HG02798 (cell line): ENCODE measurements around the gene FNDC8.

Source experiments
- ATAC-seq: cut with Tn5 transposase; IDR thresholded peaks from one replicate; pipeline ENCODE4 v1.9.1; 2021; ENCODE audit warnings: mild to moderate bottlenecking; ENCODE audit not compliant: unreplicated experiment, poor library complexity

The FNDC8 gene

GRCh38 chr17:35121315-35121714 lies at the start of gene FNDC8:
TSS of gene FNDC8 (plus strand) at chr17:35121615. CDS start at chr17:35121694, 79 bp downstream.
- ATAC-seq: no peak

DNA sequence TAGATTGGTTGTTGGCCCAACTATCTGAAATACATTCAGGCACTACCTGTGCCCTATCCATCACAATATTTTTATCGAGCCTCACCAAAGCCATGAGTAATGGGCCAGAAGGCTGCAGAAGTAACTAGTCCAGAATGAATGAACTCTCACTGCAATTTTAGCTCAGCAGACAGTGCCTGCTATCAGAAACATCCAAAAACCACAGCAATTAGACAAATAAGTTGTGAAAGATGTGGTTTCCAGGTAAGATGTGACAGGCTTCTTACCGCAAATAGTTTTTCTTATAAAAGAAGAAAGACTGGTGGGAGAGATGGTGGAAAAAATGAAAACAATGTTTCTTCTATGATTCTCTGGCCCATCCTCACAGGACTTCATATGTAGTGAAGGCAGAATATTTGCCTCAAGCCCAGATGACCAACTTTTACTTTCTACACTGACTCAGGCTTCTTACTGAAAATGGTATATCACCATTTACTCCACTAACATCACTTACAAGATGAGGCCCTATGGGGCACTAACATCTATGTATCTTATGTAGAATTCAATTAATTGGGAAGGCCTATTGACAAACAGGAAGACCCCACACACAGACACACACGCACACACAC lies 48.1 kb upstream of the FNDC8 start:
- ATAC-seq: no peak

DNA sequence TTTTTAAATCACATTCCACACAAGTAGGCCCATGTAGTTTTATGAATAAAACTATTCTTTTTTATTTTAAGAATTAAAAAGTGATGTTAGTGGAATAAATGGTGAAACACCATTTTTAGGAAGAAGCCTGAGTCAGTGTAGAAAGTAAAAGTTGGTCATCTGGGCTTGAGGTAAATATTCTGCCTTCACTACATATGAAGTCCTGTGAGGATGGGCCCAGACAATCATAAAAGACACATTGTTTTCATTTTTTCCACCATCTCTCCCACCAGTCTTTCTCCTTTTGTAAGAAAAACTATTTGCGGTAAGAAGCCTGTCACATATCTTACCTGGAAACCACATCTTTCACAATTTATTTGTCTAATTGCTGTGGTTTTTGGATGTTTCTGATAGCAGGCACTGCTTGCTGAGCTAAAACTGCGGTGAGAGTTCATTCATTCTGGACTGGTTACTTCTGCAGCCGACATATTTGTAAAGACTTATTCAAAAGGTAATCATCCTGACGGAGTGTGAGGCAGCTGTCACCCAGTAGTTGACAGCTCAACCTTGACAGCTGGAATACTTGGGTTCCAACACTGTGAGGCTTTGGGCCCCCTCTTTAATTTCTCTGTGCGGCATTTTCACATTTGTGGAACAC lies 47.3 kb upstream of the FNDC8 start:
- no peak for ATAC-seq

DNA sequence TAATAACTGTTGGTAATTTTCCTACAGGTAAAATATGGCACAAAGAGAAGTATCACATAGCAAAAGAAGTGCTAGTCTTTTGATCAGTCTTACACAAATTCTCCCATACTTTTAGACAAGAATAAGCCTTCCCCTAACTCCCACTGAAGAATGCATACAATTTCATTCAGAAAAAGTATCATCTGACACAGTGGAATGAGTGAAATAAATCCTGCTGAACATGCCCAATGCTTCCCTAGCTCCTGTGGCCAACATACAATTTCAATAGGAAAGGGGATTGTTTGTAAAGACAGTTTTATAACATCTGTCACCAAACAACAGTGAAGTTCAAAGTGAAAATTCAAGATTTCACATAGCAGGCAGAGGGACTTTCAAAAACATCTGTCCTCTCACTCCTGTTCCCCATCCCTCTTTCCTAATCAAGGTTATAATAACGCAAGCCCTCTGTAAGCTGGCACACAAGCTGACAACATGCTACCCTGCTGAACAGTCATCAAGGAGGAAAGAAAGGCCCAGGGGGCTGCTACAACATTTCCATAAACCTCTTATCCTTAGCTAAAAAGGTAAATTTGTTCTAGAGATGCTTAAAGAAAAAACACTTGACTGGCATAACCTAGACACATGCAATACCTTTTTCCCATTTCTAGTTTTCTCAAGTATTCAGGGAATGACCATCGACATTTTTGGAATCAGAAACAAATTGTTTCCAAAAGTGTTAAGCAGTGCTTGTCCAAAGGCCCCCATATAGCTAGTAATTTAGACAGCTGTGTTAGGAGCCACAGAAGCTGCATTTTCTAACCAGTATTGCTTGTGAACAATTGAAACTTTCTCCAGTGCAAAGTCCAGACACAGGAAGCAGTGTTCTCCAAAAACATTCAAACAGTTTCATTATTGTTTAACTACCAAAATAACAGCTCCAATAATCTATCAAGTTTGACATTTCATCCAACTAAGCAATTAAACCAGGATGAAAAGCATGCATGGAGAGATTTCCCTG lies 46.4 kb upstream of the FNDC8 start:
- no peak for ATAC-seq

DNA sequence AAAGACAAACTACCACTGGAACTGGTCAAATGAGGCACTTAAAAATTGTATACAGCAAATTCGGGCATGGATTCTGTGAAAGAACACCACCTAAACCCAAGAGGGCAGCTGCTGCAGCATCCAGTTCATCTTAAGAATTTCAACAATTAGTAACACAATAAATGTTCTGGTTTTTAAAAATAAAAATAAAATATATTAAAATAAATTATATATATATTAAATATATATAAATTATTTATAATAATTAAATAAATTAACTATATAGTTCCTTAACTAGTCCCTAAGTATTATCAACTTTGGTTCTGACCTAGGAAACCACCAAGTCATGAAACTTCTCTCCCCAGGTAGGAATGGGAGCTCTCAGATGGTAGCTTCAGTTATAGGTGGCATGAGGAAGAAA lies 44.5 kb upstream of the FNDC8 start:
- ATAC-seq: no peak

DNA sequence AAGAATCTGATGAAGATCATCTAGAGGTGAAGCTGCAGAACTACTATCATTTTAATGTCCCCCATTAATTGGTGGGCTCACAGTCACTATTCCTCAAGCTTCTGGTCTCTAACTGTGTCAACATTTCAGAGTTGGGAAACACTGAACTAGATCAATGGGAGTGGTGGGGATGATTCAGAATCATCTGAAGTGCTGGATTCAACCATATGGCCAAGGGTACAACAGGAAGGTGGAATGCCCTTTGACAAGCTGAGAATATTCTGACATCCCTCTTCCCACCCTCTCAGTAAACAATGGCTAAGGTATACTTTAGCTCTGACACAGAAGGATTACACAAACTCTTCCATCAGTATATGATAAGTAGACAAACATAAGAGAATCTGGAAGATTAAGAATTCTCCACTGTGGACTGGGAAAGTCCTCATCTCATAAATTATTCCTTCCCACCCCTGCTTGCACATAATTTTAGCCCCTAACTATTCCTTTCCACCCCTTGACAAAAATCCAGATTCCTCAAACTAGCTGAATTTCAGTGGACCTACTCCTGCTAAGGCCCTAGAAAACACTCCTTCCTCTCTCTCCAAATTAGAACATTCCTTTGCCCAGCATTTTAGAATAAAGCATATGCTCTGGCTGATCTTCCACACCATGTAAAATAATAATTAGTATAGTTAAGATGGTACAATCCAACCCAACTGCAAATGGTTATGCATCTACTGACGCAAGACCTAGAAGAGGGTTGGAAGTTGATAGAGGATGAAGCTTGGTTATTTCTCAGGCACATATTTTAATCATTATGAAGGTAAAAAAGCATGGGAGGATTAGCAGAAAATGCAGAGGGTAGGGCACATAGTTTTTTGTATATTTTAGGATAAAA lies 41.6 kb upstream of the FNDC8 start:
- ATAC-seq: no peak

- ATAC-seq: peak; percentile 67
These were observed 40.9 kb upstream of the FNDC8 start for GRCh38 chr17:35080536-35080935.

- ATAC-seq: no peak
These were observed 39.8 kb upstream of the FNDC8 start for GRCh38 chr17:35081638-35082037.

- no peak for ATAC-seq
These were observed 39.2 kb upstream of the FNDC8 start for GRCh38 chr17:35082073-35082657.

DNA sequence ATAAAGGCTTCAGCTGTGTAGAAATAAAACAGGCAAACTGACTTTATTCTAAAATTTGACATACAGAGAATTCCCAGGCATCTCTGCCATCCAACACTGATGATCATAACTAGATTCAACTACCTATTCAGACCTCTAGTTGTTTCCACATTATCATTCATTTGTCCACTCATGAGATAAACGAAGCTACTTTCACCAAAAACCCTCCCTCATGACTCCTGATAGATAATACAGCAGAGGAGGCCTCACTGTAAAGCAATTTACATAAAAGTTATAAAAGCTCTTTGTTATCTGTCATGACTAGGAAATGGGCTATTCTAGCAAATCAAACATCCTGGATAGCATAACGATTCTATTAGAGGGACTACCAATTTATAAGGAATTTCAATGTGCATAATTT lies 38.3 kb upstream of the FNDC8 start:
- ATAC-seq: no peak

- no peak for ATAC-seq
These were observed 36.4 kb upstream of the FNDC8 start for GRCh38 chr17:35084987-35085386.

DNA sequence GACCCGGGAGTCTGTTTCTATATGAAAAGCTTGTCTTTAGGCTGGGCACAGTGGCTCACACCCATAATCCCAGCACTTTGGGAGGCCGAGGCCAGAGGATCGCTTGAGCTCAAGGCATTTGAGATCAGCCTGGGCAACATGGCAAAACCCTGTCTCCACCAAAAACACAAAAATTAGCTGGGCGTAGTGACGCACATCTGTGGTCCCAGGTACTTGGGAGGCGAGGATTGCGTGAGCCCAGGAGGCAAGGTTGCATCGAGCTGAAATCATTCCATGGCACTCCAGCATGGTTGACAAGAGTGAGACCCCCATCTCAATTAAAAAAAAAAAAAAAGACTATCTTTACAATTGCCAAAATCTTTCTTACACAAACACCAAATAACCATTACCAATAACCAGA lies 35.3 kb upstream of the FNDC8 start:
- ATAC-seq: no peak

DNA sequence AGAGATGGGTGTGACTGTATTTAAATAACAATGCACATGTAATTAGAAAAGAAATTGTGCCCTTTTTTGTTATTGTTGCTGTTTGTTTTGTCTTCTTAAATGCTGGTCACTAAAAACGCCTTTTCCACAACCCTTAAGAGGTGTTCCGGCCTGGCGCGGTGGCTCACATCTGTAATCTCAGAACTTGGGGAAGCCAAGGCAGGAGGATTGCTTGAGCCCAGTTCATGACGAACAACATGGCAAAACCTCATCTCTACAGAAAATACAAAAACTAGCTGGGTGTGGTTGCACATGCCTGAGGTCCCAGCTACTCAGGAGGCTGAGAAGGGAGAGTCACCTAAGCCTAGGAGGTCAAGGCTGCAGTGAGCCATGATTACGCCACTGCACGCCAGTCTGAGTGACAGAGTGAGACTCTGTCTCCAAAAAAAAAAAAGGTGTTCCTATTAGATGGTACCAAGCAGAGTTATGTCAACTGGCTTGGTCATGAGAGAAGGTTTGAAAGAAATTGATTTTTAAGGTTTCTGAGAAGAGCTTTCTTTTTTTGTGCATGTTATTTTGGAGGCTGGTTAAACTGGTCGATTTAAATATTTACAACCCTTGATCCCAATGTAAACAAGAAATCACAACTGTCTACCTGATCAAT lies 34.4 kb upstream of the FNDC8 start:
- no peak for ATAC-seq

- no peak for ATAC-seq
These were observed 33.6 kb upstream of the FNDC8 start for GRCh38 chr17:35087731-35088355.

GRCh38 chr17:35088356-35088880 lies 33.0 kb upstream of the FNDC8 start:
- peak; percentile 5 for ATAC-seq

GRCh38 chr17:35088881-35089585 lies 32.4 kb upstream of the FNDC8 start:
- peak; percentile 81 for ATAC-seq

- ATAC-seq: peak; percentile 6
These were observed 31.7 kb upstream of the FNDC8 start for GRCh38 chr17:35089586-35090296.
